Keratinocyte (primary cell): ENCODE data around the gene FOXK2. TPM values are rescaled to one million over a fixed set of nuclear protein-coding genes. Genes with fewer than 3 reads are reported as not detected.

Experiments
- DNase-seq: peaks from one replicate; pipeline ENCODE4 v3.0.0-alpha.2; 2011; ENCODE audit warnings: low read depth, missing footprints, low spot score
- FAIRE-seq: peaks from 2 replicates; lab custom pipeline; 2011; peaks lifted over from hg19 to GRCh38; lab: Jason Lieb, UNC
- H2AFZ ChIP-seq: 2 replicates; pipeline ENCODE4 v1.6.0; 2012; ENCODE audit warnings: low read length, control low read depth, inconsistent platforms; ENCODE audit not compliant: control insufficient read depth
- H3K27ac ChIP-seq: 2 replicates; pipeline ENCODE4 v1.5.1; 2011; ENCODE audit warnings: low read length; ENCODE audit not compliant: control insufficient read depth, insufficient read depth
- H3K27me3 ChIP-seq: 3 replicates; pipeline ENCODE4 v1.6.0; 2011; ENCODE audit warnings: low read length; ENCODE audit not compliant: control insufficient read depth, insufficient read depth; ENCODE audit errors: extremely low read depth
- H3K36me3 ChIP-seq, 2 experiments: 2 replicates in 1 of 2; 3 replicates in 1 of 2; pipeline ENCODE4 v1.5.1; 2011; ENCODE audit warnings: low read length in 2 of 2, mild to moderate bottlenecking in 1 of 2; ENCODE audit not compliant: control insufficient read depth in 2 of 2, insufficient read depth in 2 of 2; ENCODE audit errors: extremely low read depth in 1 of 2
- H3K4me1 ChIP-seq: 3 replicates; pipeline ENCODE4 v1.5.1; 2011; ENCODE audit warnings: low read length; ENCODE audit not compliant: control insufficient read depth, insufficient read depth; ENCODE audit errors: extremely low read depth
- H3K4me2 ChIP-seq: 3 replicates; pipeline ENCODE4 v1.6.0; 2011; ENCODE audit warnings: low read depth, low read length; ENCODE audit not compliant: control insufficient read depth, insufficient read depth; ENCODE audit errors: extremely low read depth
- H3K4me3 ChIP-seq, 3 experiments: fragments of 200-600 bp in 1 of 3; sonication (generic) in 1 of 3; 2 replicates in 2 of 3; 3 replicates in 1 of 3; pipeline ENCODE4 v1.5.1; 2011 to 2016; ENCODE audit warnings: low read length in 3 of 3, mild to moderate bottlenecking in 3 of 3, control low read depth in 2 of 3, inconsistent platforms in 1 of 3, low read depth in 1 of 3, mixed read lengths in 1 of 3, mixed run types in 1 of 3, moderate library complexity in 1 of 3; ENCODE audit not compliant: control insufficient read depth in 2 of 3, insufficient read depth in 2 of 3; ENCODE audit errors: extremely low read depth in 1 of 3
- H3K79me2 ChIP-seq: 2 replicates; pipeline ENCODE4 v1.6.0; 2012; ENCODE audit warnings: low read length; ENCODE audit not compliant: control insufficient read depth, insufficient read depth
- H3K9ac ChIP-seq: 3 replicates; pipeline ENCODE4 v1.6.0; 2011; ENCODE audit warnings: low read length; ENCODE audit not compliant: control insufficient read depth, insufficient read depth; ENCODE audit errors: extremely low read depth
- H3K9me1 ChIP-seq: 3 replicates; pipeline ENCODE4 v1.6.0; 2011; ENCODE audit warnings: low read length; ENCODE audit not compliant: control insufficient read depth, insufficient read depth; ENCODE audit errors: extremely low read depth
- H3K9me3 ChIP-seq: 2 replicates; pipeline ENCODE4 v1.5.1; 2012; ENCODE audit warnings: low read depth, low read length; ENCODE audit not compliant: control insufficient read depth
- H4K20me1 ChIP-seq: 3 replicates; pipeline ENCODE4 v1.6.0; 2011; ENCODE audit warnings: low read length; ENCODE audit not compliant: control insufficient read depth, insufficient read depth; ENCODE audit errors: extremely low read depth
- CTCF ChIP-seq, 3 experiments: IDR thresholded peaks in 1 of 3; conservative IDR thresholded peaks in 1 of 3; optimal IDR thresholded peaks in 1 of 3; 2 replicates in 2 of 3; 3 replicates in 1 of 3; pipeline versions ENCODE3 to v1.5.1; 2011; ENCODE audit warnings: low read length in 3 of 3, mild to moderate bottlenecking in 3 of 3, moderate library complexity in 2 of 3, control low read depth in 1 of 3, inconsistent platforms in 1 of 3; ENCODE audit not compliant: insufficient read depth in 2 of 3; ENCODE audit errors: extremely low read depth in 1 of 3
- EZH2 ChIP-seq: IDR thresholded peaks from one replicate; pipeline ENCODE4 v1.6.1; 2012; ENCODE audit warnings: inconsistent platforms, mild to moderate bottlenecking, low read length, moderate library complexity
- dilution Hi-C: fragments of 300-500 bp; cut with MboI; formaldehyde crosslinking; loops from one replicate; pipeline ENCODE4 v1.7.0; 2020; ENCODE audit warnings: low sequenced_read_pairs; ENCODE audit not compliant: extremely low pct_ligation_motif_present
- polyA plus RNA-seq, 5 experiments: library from polyadenylated mRNA; depleted of rRNA in 3 of 5; stranded (reverse) in 3 of 5; stranded (forward) in 1 of 5; unstranded in 1 of 5; fragments of >200 nt; gene quantifications; 1 replicate in 1 of 5; 2 replicates in 3 of 5; 3 replicates in 1 of 5; pipeline versions ENCODE4 v1.2.1 to v1.2.3, GENCODE V29; 2011 to 2012; ENCODE audit warnings: missing spikeins in 2 of 5, low read depth in 1 of 5, low replicate concordance in 1 of 5

Gene FOXK2
- polyA plus RNA-seq, 1 donor (not counting 4 experiments of a cell fraction or from before 2014, with no cell fraction given), result 43.9 TPM

GRCh38 chr17:82593590-82594087 is 74.1 kb downstream of the FOXK2 start:
- no peaks in the 10 kb centered on the region for H3K27me3 ChIP-seq
- no peaks in the 10 kb centered on the region for H3K9me3 ChIP-seq
- peaks cover 29 to 50% of the 10 kb centered on the region in 2 experiments for H3K36me3 ChIP-seq
- dilution Hi-C loops, result no loop called here
- H3K9me1 ChIP-seq, result peaks cover 4% of the 10 kb centered on the region
- peaks cover 6% of the 10 kb centered on the region for H4K20me1 ChIP-seq
- H3K4me3 ChIP-seq, result peak overlapping the region; percentile 42 to 70 (median 61)
- FAIRE-seq, result no peak
- H3K27ac ChIP-seq, result peak overlapping the region; percentile 17
- H3K9ac ChIP-seq, result peak overlapping the region; percentile 64
- peak overlapping the region; percentile 89 for H3K4me2 ChIP-seq
- H3K4me1 ChIP-seq, result peaks cover 16% of the 10 kb centered on the region
- peaks cover 24% of the 10 kb centered on the region for H3K79me2 ChIP-seq
- no peak for DNase-seq
- no peak overlapping the region for H2AFZ ChIP-seq
- no peak for TF ChIP-seq EZH2

GRCh38 chr17:82594571-82594970 is 75.0 kb downstream of the FOXK2 start:
- Histone ChIP-seq H3K4me3 (no peak overlapping the region), H3K36me3 (peaks cover 30 to 52% of the 10 kb centered on the region in 2 experiments), H3K9me1 (peaks cover 4% of the 10 kb centered on the region), H3K4me2 (no peak overlapping the region), H3K4me1 (peaks cover 16% of the 10 kb centered on the region), H4K20me1 (peaks cover 7% of the 10 kb centered on the region), H3K79me2 (peaks cover 31% of the 10 kb centered on the region), H3K9ac (no peak overlapping the region), H3K9me3 (no peaks in the 10 kb centered on the region), H2AFZ (no peak overlapping the region), H3K27ac (no peak overlapping the region), H3K27me3 (no peaks in the 10 kb centered on the region)
- TF ChIP-seq EZH2, result no peak
- no peak for TF ChIP-seq CTCF (optimal IDR thresholded peaks at IDR 0.05 in 1 of 3, IDR thresholded peaks at IDR 0.05 in 1 of 3, conservative IDR thresholded peaks at IDR 0.05 in 1 of 3; ENCODE audit: extremely low read depth in 1 of 3, insufficient read depth in 2 of 3, low read length in 3 of 3)
- DNase-seq (no peak), FAIRE-seq (no peak)
- dilution Hi-C loops, result no loop called here

- H3K4me1 ChIP-seq, result peaks cover 16% of the 10 kb centered on the region
- H3K9me1 ChIP-seq, result peaks cover 4% of the 10 kb centered on the region
- H3K27me3 ChIP-seq, result no peaks in the 10 kb centered on the region
- no peak overlapping the region for H3K9ac ChIP-seq
- TF ChIP-seq EZH2 (no peak), CTCF (optimal IDR thresholded peaks at IDR 0.05 in 1 of 3, IDR thresholded peaks at IDR 0.05 in 1 of 3, conservative IDR thresholded peaks at IDR 0.05 in 1 of 3; ENCODE audit: extremely low read depth in 1 of 3, insufficient read depth in 2 of 3, low read length in 3 of 3) (no peak)
- peaks cover 10% of the 10 kb centered on the region for H4K20me1 ChIP-seq
- no peak for DNase-seq
- H3K9me3 ChIP-seq, result no peaks in the 10 kb centered on the region
- no peak overlapping the region for H3K27ac ChIP-seq
- peaks cover 33 to 61% of the 10 kb centered on the region in 2 experiments for H3K36me3 ChIP-seq
- FAIRE-seq, result no peak
- peaks cover 34% of the 10 kb centered on the region for H3K79me2 ChIP-seq
- H2AFZ ChIP-seq, result no peak overlapping the region
- dilution Hi-C loops, result no loop called here
- no peak overlapping the region for H3K4me2 ChIP-seq
- no peak overlapping the region for H3K4me3 ChIP-seq
Measured at GRCh38 chr17:82595893-82596292, 76.4 kb downstream of the FOXK2 start.
